Small intestine (tissue), 7 donors: ENCODE measurements around the gene R3HDM2. TPM values are rescaled to one million over a fixed set of nuclear protein-coding genes. Genes with fewer than 3 reads are reported as not detected.

Experiments
- DNase-seq, 2 donors: peaks; one replicate each; pipeline versions ENCODE4 v3.0.0 to v3.0.0-alpha.2; 2013
- FAIRE-seq: peaks from 2 replicates; lab custom pipeline; 2012; peaks lifted over from hg19 to GRCh38; lab: Jason Lieb, UNC
- H3K27ac ChIP-seq, 3 donors: one replicate each; pipeline ENCODE4 v1.5.1; 2013; ENCODE audit warnings: low read length in 2 of 3, mild to moderate bottlenecking in 2 of 3, control low read depth in 1 of 3, inconsistent platforms in 1 of 3, low read depth in 1 of 3, moderate library complexity in 1 of 3
- H3K27me3 ChIP-seq, 3 donors: one replicate each; pipeline ENCODE4 v1.6.1; 2013; ENCODE audit warnings: low read length in 3 of 3, inconsistent platforms in 1 of 3; ENCODE audit not compliant: control insufficient read depth in 3 of 3, insufficient read depth in 3 of 3
- H3K36me3 ChIP-seq, 3 donors: one replicate each; pipeline ENCODE4 v1.6.1; 2013; ENCODE audit warnings: low read length in 3 of 3, inconsistent platforms in 1 of 3, low read depth in 1 of 3, mild to moderate bottlenecking in 1 of 3, moderate library complexity in 1 of 3; ENCODE audit not compliant: control insufficient read depth in 3 of 3, insufficient read depth in 2 of 3
- H3K4me1 ChIP-seq, 3 donors: one replicate each; pipeline ENCODE4 v1.6.1; 2013; ENCODE audit warnings: low read length in 2 of 3, inconsistent platforms in 1 of 3, low read depth in 1 of 3, mild to moderate bottlenecking in 1 of 3, moderate library complexity in 1 of 3; ENCODE audit not compliant: control insufficient read depth in 3 of 3, insufficient read depth in 2 of 3
- H3K4me3 ChIP-seq, 3 donors: one replicate each; pipeline ENCODE4 v1.5.1; 2013; ENCODE audit warnings: low read length in 3 of 3, control low read depth in 1 of 3, inconsistent platforms in 1 of 3, low read depth in 1 of 3, mild to moderate bottlenecking in 1 of 3, moderate library complexity in 1 of 3
- H3K9me3 ChIP-seq, 2 donors: one replicate each; pipeline ENCODE4 v1.6.1; 2013; ENCODE audit warnings: low read depth in 1 of 2, low read length in 1 of 2; ENCODE audit not compliant: control insufficient read depth in 2 of 2, insufficient read depth in 1 of 2
- WGBS, 3 donors: extraction: QIAGEN DNeasy Blood & Tissue Kit; methylation state at CpG; one replicate each; pipeline ENCODE4 v1.1.7; 2013; 5-methylcytosine and 5-hydroxymethylcytosine counted together
- polyA plus RNA-seq, 4 donors: library from polyadenylated mRNA; stranded (reverse) in 3 of 4; unstranded in 1 of 4; fragments of 200-250 nt in 3 of 4; fragments of 120-200 nt in 1 of 4; gene quantifications; one replicate each; pipeline versions ENCODE4 v1.2.1 to v1.2.3, GENCODE V29; 2013
- donor health status: healthy with polysubstance abuse.
- donor health status: control.
- donor health status: control.
- donor health status: Bipolar disorder and iron deficiency.
- donor health status: healthy.

R3HDM2 gene
- polyA plus RNA-seq, 4 donors = 14.5 to 62.4 (median 18.7) TPM

GRCh38 chr12:57210461-57210860, 220.4 kb downstream of the R3HDM2 start:
- Histone ChIP-seq H3K4me1 (peaks cover 0 to under 1% (median 0%) of the 10 kb centered on the region in 3 donors), H3K9me3 (no peaks in the 10 kb centered on the region), H3K36me3 (peaks cover 6 to 82% (median 13%) of the 10 kb centered on the region in 3 donors), H3K4me3 (no peak overlapping the region), H3K27me3 (peaks cover 0 to 14% (median 8%) of the 10 kb centered on the region in 3 donors), H3K27ac (no peak overlapping the region)
- DNase-seq (no peak), FAIRE-seq (no peak)
- WGBS, 3 donors = 80 to 91% (median 90%) methylated on average over 12 to 15 of the region's 15 CpGs

GRCh38 chr12:57209916-57210315, 220.9 kb downstream of the R3HDM2 start:
- no peaks in the 10 kb centered on the region for H3K4me1 ChIP-seq
- H3K9me3 ChIP-seq = no peaks in the 10 kb centered on the region
- no peak for FAIRE-seq
- H3K36me3 ChIP-seq = peaks cover 6 to 87% (median 13%) of the 10 kb centered on the region in 3 donors
- no peak overlapping the region for H3K4me3 ChIP-seq
- H3K27ac ChIP-seq = no peak overlapping the region
- WGBS, 3 donors = 85 to 93% (median 93%) methylated on average over 8 of the region's 8 CpGs
- peaks cover 0 to 9% (median 2%) of the 10 kb centered on the region in 3 donors for H3K27me3 ChIP-seq
- no peak for DNase-seq

- DNase-seq = no peak
- Histone ChIP-seq H3K36me3 (peaks cover 6 to 97% (median 15%) of the 10 kb centered on the region in 3 donors), H3K27ac (no peak overlapping the region)
Observed at GRCh38 chr12:57208631-57209282, 222.1 kb downstream of the R3HDM2 start.

GRCh38 chr12:57207731-57208630, 222.9 kb downstream of the R3HDM2 start:
- Histone ChIP-seq H3K4me3 (no peak overlapping the region), H3K36me3 (peaks cover 6 to 99% (median 15%) of the 10 kb centered on the region in 3 donors), H3K27ac (no peak overlapping the region), H3K9me3 (no peaks in the 10 kb centered on the region), H3K4me1 (no peaks in the 10 kb centered on the region), H3K27me3 (no peaks in the 10 kb centered on the region)
- 87 to 92% (median 88%) methylated on average over 27 to 29 of the region's 29 CpGs for WGBS, 3 donors
- DNase-seq (no peak), FAIRE-seq (no peak)

More at GRCh38 chr12:57208631-57209282, 222.1 kb downstream of the R3HDM2 start:
- H3K9me3 ChIP-seq = no peaks in the 10 kb centered on the region
- H3K4me1 ChIP-seq = no peaks in the 10 kb centered on the region
- no peaks in the 10 kb centered on the region for H3K27me3 ChIP-seq
- no peak overlapping the region for H3K4me3 ChIP-seq
- WGBS, 3 donors = 78 to 89% (median 84%) methylated on average over 19 to 22 of the region's 22 CpGs
- no peak for FAIRE-seq

- H3K36me3 ChIP-seq = peaks cover 6 to 99% (median 24%) of the 10 kb centered on the region in 3 donors
- FAIRE-seq (no peak), DNase-seq (no peak)
- H3K27ac ChIP-seq = no peak overlapping the region
- H3K27me3 ChIP-seq = no peaks in the 10 kb centered on the region
- no peaks in the 10 kb centered on the region for H3K9me3 ChIP-seq
- no peak overlapping the region for H3K4me3 ChIP-seq
- H3K4me1 ChIP-seq = no peaks in the 10 kb centered on the region
- WGBS, 3 donors = 80 to 89% (median 84%) methylated on average over 7 of the region's 7 CpGs
Observed at GRCh38 chr12:57205931-57206330, 224.9 kb downstream of the R3HDM2 start.

GRCh38 chr12:57205186-57205585, 225.7 kb downstream of the R3HDM2 start:
- WGBS, 3 donors = 93 to 95% (median 94%) methylated on average over 25 to 26 of the region's 26 CpGs
- Histone ChIP-seq H3K9me3 (no peaks in the 10 kb centered on the region), H3K27ac (no peak overlapping the region), H3K4me1 (no peaks in the 10 kb centered on the region), H3K4me3 (no peak overlapping the region), H3K36me3 (peaks cover 6 to 99% (median 21%) of the 10 kb centered on the region in 3 donors), H3K27me3 (no peaks in the 10 kb centered on the region)
- DNase-seq (no peak), FAIRE-seq (no peak)

- Histone ChIP-seq H3K27me3 (no peaks in the 10 kb centered on the region), H3K4me1 (no peaks in the 10 kb centered on the region), H3K27ac (no peak overlapping the region), H3K36me3 (peaks cover 6 to 99% (median 22%) of the 10 kb centered on the region in 3 donors), H3K9me3 (no peaks in the 10 kb centered on the region), H3K4me3 (no peak overlapping the region)
- DNase-seq = no peak
- no peak for FAIRE-seq
- WGBS, 3 donors = 83 to 92% (median 88%) methylated on average over 19 of the region's 19 CpGs
Observed at GRCh38 chr12:57204454-57204853, 226.4 kb downstream of the R3HDM2 start.

GRCh38 chr12:57203791-57204190, 227.1 kb downstream of the R3HDM2 start:
- FAIRE-seq = no peak
- no peak for DNase-seq
- no peak overlapping the region for H3K27ac ChIP-seq
- no peaks in the 10 kb centered on the region for H3K27me3 ChIP-seq
- H3K4me3 ChIP-seq = no peak overlapping the region
- no peaks in the 10 kb centered on the region for H3K4me1 ChIP-seq
- peaks cover 3 to 99% (median 23%) of the 10 kb centered on the region in 3 donors for H3K36me3 ChIP-seq
- 78 to 87% (median 83%) methylated on average over 11 of the region's 11 CpGs for WGBS, 3 donors
- no peaks in the 10 kb centered on the region for H3K9me3 ChIP-seq
